M059J (cell line): ENCODE results near the gene PATJ. TPM values are rescaled to one million over a fixed set of nuclear protein-coding genes. Genes with fewer than 3 reads are reported as not detected.

Source experiments
- DNase-seq: peaks from one replicate; pipeline ENCODE4 v3.0.0-alpha.2; 2012; ENCODE audit warnings: low read depth
- total RNA-seq: library from RNA; depleted of rRNA; stranded (reverse); fragments of >200 nt; shearing (Covaris generic); gene quantifications from 2 replicates; pipeline ENCODE4 v1.2.3, GENCODE V29; 2014

Gene PATJ
- total RNA-seq, 1 experiment from 2014 or later: 18.0 TPM

GRCh38 chr1:62090016-62090415, 347.7 kb downstream of the PATJ start:
- no peak for DNase-seq

GRCh38 chr1:62092110-62092509, 349.8 kb downstream of the PATJ start:
- DNase-seq: peak; percentile 5

GRCh38 chr1:62093261-62093660, 351.0 kb downstream of the PATJ start:
- DNase-seq: peak; percentile 16

GRCh38 chr1:62097464-62097863, 355.2 kb downstream of the PATJ start:
- no peak for DNase-seq

- DNase-seq: no peak
These were observed 358.2 kb downstream of the PATJ start for GRCh38 chr1:62100442-62100841.

GRCh38 chr1:62103846-62104245, 361.6 kb downstream of the PATJ start:
- no peak for DNase-seq

GRCh38 chr1:62107923-62108322, 365.6 kb downstream of the PATJ start:
- no peak for DNase-seq

- DNase-seq: no peak
These were observed 366.8 kb downstream of the PATJ start for GRCh38 chr1:62109124-62109523.

GRCh38 chr1:62110198-62110817, 368.0 kb downstream of the PATJ start:
- DNase-seq: no peak

- no peak for DNase-seq
These were observed 368.8 kb downstream of the PATJ start for GRCh38 chr1:62111084-62111483.

GRCh38 chr1:62113507-62113906, 371.2 kb downstream of the PATJ start:
- DNase-seq: no peak

GRCh38 chr1:62117018-62117750, 374.9 kb downstream of the PATJ start:
- DNase-seq: no peak

GRCh38 chr1:62126579-62127290, 384.5 kb downstream of the PATJ start:
- no peak for DNase-seq

- DNase-seq: no peak
These were observed 386.5 kb downstream of the PATJ start for GRCh38 chr1:62128745-62129144.

GRCh38 chr1:62131093-62131725, 388.9 kb downstream of the PATJ start:
- DNase-seq: peak; percentile 62

- no peak for DNase-seq
These were observed 395.7 kb downstream of the PATJ start for GRCh38 chr1:62138029-62138428.

GRCh38 chr1:62139410-62139809, 397.1 kb downstream of the PATJ start:
- DNase-seq: no peak

GRCh38 chr1:62140666-62141065, 398.4 kb downstream of the PATJ start:
- DNase-seq: no peak

GRCh38 chr1:62142496-62142895, 400.2 kb downstream of the PATJ start:
- DNase-seq: peak; percentile 27

GRCh38 chr1:62144238-62144831, 402.1 kb downstream of the PATJ start:
- DNase-seq: peak; percentile 55

- DNase-seq: no peak
These were observed 417.7 kb downstream of the PATJ start for GRCh38 chr1:62159940-62160348.

- DNase-seq: no peak
These were observed 419.4 kb downstream of the PATJ start for GRCh38 chr1:62161711-62162110.
